Tibial nerve (tissue), 4 donors: Measurements from ENCODE around the gene TAF5L. TPM values are rescaled to one million over a fixed set of nuclear protein-coding genes. Genes with fewer than 3 reads are reported as not detected.
"Not testable (repeated sequence)": the region's sequence is repeated elsewhere in the genome, so short reads cannot be mapped to it uniquely, and the experiment has no call there.

Experiments used
- DNase-seq, 2 donors: peaks; one replicate each; pipeline ENCODE4 v3.0.0-alpha.2; 2019; ENCODE audit warnings: low spot score in 2 of 2
- H3K27ac ChIP-seq, 4 donors: fragments of 200-600 bp; sonication (generic) in 3 of 4; one replicate each; pipeline ENCODE4 v1.5.1; 2017 to 2019; ENCODE audit warnings: mild to moderate bottlenecking in 1 of 4
- H3K27me3 ChIP-seq, 2 donors: fragments of 200-600 bp; sonication (generic) in 1 of 2; one replicate each; pipeline versions ENCODE4 v1.5.1 to v1.6.0; 2017 to 2019
- H3K36me3 ChIP-seq, 3 donors: fragments of 200-600 bp; sonication (generic); one replicate each; pipeline ENCODE4 v1.5.1; 2018 to 2019
- H3K4me1 ChIP-seq, 4 donors: fragments of 200-600 bp; sonication (generic) in 3 of 4; one replicate each; pipeline ENCODE4 v1.5.1; 2017 to 2019
- H3K4me3 ChIP-seq, 4 donors: fragments of 200-600 bp; sonication (generic) in 3 of 4; one replicate each; pipeline ENCODE4 v1.5.1; 2017 to 2019; ENCODE audit warnings: mild to moderate bottlenecking in 1 of 4, moderate library complexity in 1 of 4
- H3K9me3 ChIP-seq, 4 donors: fragments of 200-600 bp; sonication (generic) in 3 of 4; one replicate each; pipeline ENCODE4 v1.5.1; 2017 to 2019
- EP300 ChIP-seq, 2 donors: sonication (generic); formaldehyde crosslinking; IDR thresholded peaks; one replicate each; pipeline ENCODE4 v1.6.1; 2017; ENCODE audit warnings: antibody characterized with exemption in 2 of 2, mild to moderate bottlenecking in 1 of 2
- POLR2A ChIP-seq, 2 donors: fragments of 450-650 bp; IDR thresholded peaks; one replicate each; pipeline ENCODE4 v1.6.1; 2017; ENCODE audit warnings: antibody characterized with exemption in 2 of 2, mild to moderate bottlenecking in 2 of 2, moderate library complexity in 2 of 2
- WGBS, 2 donors: methylation state at CpG; one replicate each; pipeline ENCODE4 v1.1.5; 2018; 5-methylcytosine and 5-hydroxymethylcytosine counted together
- total RNA-seq, 4 donors: library from RNA; depleted of rRNA; stranded (reverse); fragments of >200 nt; gene quantifications; one replicate each; pipeline ENCODE4 v1.1.0, GENCODE V29; 2016
- TF ChIP-seq, protein P1 (sequence below), 5 experiments: fragments of 200-600 bp in 3 of 5; fragments of 450-650 bp in 2 of 5; sonication (generic) in 3 of 5; IDR thresholded peaks; one replicate each; pipeline ENCODE4 v1.5.1; 2016 to 2019; ENCODE audit warnings: antibody characterized with exemption in 5 of 5, mild to moderate bottlenecking in 3 of 5, moderate library complexity in 2 of 5

Gene TAF5L
- total RNA-seq, 4 donors from 2014 or later: 7.1 to 18.6 (median 8.6) TPM

GRCh38 chr1:229624521-229625070 is 1.3 kb downstream of the TAF5L start:
- Histone ChIP-seq H3K27ac (peak overlapping the region in 2 of 4 donors; percentile 71 to 95), H3K4me3 (peak overlapping the region; percentile 61 to 94 (median 80)), H3K9me3 (no peaks in the 10 kb centered on the region), H3K27me3 (no peaks in the 10 kb centered on the region), H3K4me1 (peaks cover 0 to 63% (median 21%) of the 10 kb centered on the region in 4 donors), H3K36me3 (no peaks in the 10 kb centered on the region)
- DNase-seq: no peak
- TF ChIP-seq EP300 (IDR thresholded peaks at IDR 0.05): no peak
- 46% methylated on average over 9 of the region's 9 CpGs for WGBS, 2 donors

- H3K9me3 ChIP-seq: no peaks in the 10 kb centered on the region
- H3K27me3 ChIP-seq: no peaks in the 10 kb centered on the region
- no peak overlapping the region for H3K27ac ChIP-seq
- no peak overlapping the region for H3K4me3 ChIP-seq
- no peak for DNase-seq
- H3K4me1 ChIP-seq: peaks cover 0 to 70% (median 21%) of the 10 kb centered on the region in 4 donors
- H3K36me3 ChIP-seq: no peaks in the 10 kb centered on the region
- WGBS, 2 donors: 59 to 71% methylated on average over 1 of the region's 1 CpG
- TF ChIP-seq POLR2A (IDR thresholded peaks at IDR 0.05) (no peak), EP300 (IDR thresholded peaks at IDR 0.05) (no peak)
- TF ChIP-seq, protein P1, sequence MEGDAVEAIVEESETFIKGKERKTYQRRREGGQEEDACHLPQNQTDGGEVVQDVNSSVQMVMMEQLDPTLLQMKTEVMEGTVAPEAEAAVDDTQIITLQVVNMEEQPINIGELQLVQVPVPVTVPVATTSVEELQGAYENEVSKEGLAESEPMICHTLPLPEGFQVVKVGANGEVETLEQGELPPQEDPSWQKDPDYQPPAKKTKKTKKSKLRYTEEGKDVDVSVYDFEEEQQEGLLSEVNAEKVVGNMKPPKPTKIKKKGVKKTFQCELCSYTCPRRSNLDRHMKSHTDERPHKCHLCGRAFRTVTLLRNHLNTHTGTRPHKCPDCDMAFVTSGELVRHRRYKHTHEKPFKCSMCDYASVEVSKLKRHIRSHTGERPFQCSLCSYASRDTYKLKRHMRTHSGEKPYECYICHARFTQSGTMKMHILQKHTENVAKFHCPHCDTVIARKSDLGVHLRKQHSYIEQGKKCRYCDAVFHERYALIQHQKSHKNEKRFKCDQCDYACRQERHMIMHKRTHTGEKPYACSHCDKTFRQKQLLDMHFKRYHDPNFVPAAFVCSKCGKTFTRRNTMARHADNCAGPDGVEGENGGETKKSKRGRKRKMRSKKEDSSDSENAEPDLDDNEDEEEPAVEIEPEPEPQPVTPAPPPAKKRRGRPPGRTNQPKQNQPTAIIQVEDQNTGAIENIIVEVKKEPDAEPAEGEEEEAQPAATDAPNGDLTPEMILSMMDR (IDR thresholded peaks at IDR 0.05): no peak
Measured at GRCh38 chr1:229623838-229624237, 2.1 kb downstream of the TAF5L start.

- DNase-seq: no peak
- no peak overlapping the region for H3K4me3 ChIP-seq
- no peaks in the 10 kb centered on the region for H3K36me3 ChIP-seq
- H3K4me1 ChIP-seq: peaks cover 0 to 71% (median 21%) of the 10 kb centered on the region in 4 donors
- H3K9me3 ChIP-seq: no peaks in the 10 kb centered on the region
- TF ChIP-seq POLR2A (IDR thresholded peaks at IDR 0.05): no peak
- TF ChIP-seq, protein P1 (IDR thresholded peaks at IDR 0.05): no peak
- TF ChIP-seq EP300 (IDR thresholded peaks at IDR 0.05): no peak
- 77 to 95% methylated on average over 5 of the region's 5 CpGs for WGBS, 2 donors
- H3K27me3 ChIP-seq: no peaks in the 10 kb centered on the region
- no peak overlapping the region for H3K27ac ChIP-seq
Measured at GRCh38 chr1:229623225-229623624, 2.7 kb downstream of the TAF5L start.

DNA sequence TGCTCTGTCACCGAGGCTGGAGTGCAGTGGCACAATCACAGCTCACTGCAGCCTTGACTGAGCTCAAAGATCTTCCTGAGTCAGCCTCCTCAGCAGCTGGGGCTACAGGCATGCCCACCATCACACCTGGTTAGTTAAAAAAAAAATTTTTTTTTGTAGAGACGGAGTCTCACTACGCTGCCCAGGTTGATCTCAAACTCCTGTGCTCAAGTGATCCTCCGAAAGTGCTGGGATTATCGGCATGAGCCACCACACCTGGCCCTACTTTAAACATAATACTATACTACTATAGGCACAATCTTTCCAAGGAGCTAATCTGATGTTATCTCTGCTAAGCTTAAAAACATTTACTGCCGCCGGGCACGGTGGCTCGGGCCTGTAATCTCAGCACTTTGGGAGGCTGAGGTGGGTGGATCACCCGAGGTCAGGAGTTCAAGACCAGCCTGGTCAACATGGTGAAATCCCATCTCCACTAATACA is 3.2 kb downstream of the TAF5L start:
- not testable (repeated sequence) for DNase-seq, H3K27ac ChIP-seq, H3K36me3 ChIP-seq, H3K27me3 ChIP-seq, H3K9me3 ChIP-seq, H3K4me3 ChIP-seq
- WGBS, 2 donors: 90 to 92% methylated on average over 10 of the region's 10 CpGs
- peaks cover 0 to 70% (median 20%) of the 10 kb centered on the region in 4 donors for H3K4me1 ChIP-seq

DNA sequence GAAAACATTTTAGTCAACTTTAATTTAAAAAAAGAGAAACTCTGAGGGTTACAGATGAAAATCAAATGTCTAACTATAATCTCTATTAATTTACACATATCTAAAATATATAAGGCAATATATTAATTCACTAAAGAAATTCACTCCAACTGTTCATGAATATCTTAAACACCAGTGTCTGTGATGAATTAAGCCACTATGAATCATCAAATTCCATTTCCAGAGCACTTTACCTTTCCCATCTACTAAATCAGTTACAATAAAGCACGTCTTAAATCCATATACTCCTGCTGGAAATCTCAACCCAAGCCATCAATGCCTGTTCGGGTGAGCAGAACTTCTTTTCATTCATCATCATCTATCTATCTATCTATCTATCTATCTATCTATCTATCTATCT is 4.3 kb downstream of the TAF5L start:
- no peaks in the 10 kb centered on the region for H3K9me3 ChIP-seq
- H3K36me3 ChIP-seq: no peaks in the 10 kb centered on the region
- TF ChIP-seq, protein P1 (IDR thresholded peaks at IDR 0.05): no peak
- no peak for TF ChIP-seq EP300 (IDR thresholded peaks at IDR 0.05)
- no peak for TF ChIP-seq POLR2A (IDR thresholded peaks at IDR 0.05)
- H3K4me1 ChIP-seq: peaks cover 0 to 60% (median 11%) of the 10 kb centered on the region in 4 donors
- H3K4me3 ChIP-seq: no peak overlapping the region
- WGBS, 2 donors: 90 to 93% methylated on average over 2 of the region's 2 CpGs
- no peaks in the 10 kb centered on the region for H3K27me3 ChIP-seq
- DNase-seq: no peak
- H3K27ac ChIP-seq: no peak overlapping the region

- TF ChIP-seq POLR2A (IDR thresholded peaks at IDR 0.05): no peak
- TF ChIP-seq, protein P1 (IDR thresholded peaks at IDR 0.05): no peak
- no peak for TF ChIP-seq EP300 (IDR thresholded peaks at IDR 0.05)
- H3K4me1 ChIP-seq: peaks cover 0 to 58% (median 11%) of the 10 kb centered on the region in 4 donors
- no peak overlapping the region for H3K4me3 ChIP-seq
- H3K36me3 ChIP-seq: no peaks in the 10 kb centered on the region
- WGBS, 2 donors: 84 to 87% methylated on average over 3 of the region's 3 CpGs
- peak in 1 of 2 donors; percentile 18 for DNase-seq
- H3K27me3 ChIP-seq: no peaks in the 10 kb centered on the region
- H3K9me3 ChIP-seq: no peaks in the 10 kb centered on the region
- H3K27ac ChIP-seq: no peak overlapping the region
Measured at GRCh38 chr1:229620876-229621275, 5.0 kb downstream of the TAF5L start.
